ENCODE measurements around the gene RASSF5. TPM values are rescaled to one million over a fixed set of nuclear protein-coding genes. Genes with fewer than 3 reads are reported as not detected.

Gene RASSF5
- total and polyA plus RNA-seq, 10 of the 15 experiments (the other 5 are each of a cell fraction or from before 2014, with no cell fraction given): 14.0 to 89.6 (median 68.9) TPM

DNA sequence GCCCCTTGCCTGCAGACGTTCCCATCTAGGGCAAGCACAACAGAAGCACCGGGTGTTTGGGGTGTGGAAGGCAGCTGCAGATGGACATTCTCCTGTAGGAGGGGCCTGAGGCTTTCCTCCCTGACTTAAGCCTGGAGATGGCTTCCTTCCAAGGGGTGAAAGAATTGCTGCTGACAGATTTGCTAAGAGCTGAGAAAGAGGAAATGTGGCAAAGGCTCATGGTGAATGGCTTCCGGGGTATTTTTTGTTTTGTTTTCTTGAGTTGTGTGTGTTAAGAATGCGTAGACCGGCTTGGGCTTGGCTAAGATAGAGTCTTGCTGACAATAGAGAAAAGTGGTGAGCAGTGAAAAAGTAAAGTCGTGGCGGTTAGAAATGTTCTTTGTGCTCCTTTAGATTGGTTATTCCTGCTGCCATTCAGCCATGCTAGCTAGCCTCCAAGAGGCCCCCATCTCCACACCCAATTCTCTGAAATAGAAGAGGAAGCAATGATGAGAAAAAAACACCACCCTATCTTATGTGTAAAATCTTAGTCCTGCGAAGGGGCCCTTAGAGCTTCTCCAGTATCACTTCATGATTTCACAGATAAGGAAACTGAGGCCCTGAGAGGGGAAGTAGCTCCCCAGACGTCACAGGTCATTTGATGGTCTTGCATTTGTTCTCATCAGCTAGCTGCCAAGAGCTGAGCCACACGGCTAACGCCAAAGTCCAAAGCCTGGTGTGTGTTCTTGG, 68.0 kb downstream of the RASSF5 start (continued):
- TF ChIP-seq, protein P1, sequence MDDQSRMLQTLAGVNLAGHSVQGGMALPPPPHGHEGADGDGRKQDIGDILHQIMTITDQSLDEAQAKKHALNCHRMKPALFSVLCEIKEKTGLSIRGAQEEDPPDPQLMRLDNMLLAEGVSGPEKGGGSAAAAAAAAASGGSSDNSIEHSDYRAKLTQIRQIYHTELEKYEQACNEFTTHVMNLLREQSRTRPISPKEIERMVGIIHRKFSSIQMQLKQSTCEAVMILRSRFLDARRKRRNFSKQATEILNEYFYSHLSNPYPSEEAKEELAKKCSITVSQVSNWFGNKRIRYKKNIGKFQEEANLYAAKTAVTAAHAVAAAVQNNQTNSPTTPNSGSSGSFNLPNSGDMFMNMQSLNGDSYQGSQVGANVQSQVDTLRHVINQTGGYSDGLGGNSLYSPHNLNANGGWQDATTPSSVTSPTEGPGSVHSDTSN (IDR thresholded peaks at IDR 0.05; ENCODE audit: insufficient replicate concordance, low read depth, low read length): peak; percentile 59
- 0 out of 4 replicates have a peak, but pooled peaks of 1 of the 2 experiments have one; percentile 8 for TF ChIP-seq EP300 (IDR thresholded peaks at IDR 0.05; ENCODE audit: borderline replicate concordance in 1 of 2, control insufficient read depth in 1 of 2, low read depth in 2 of 2, low read length in 2 of 2)
- TF ChIP-seq MXI1 (IDR thresholded peaks at IDR 0.05; ENCODE audit: low read depth, low read length): peak; percentile 50; the same call in 1 of the 2 replicates
- no peak for TF ChIP-seq ZNF24 (IDR thresholded peaks at IDR 0.05)
- no peak for TF ChIP-seq SIX5 (IDR thresholded peaks at IDR 0.05; ENCODE audit: low read depth, low read length, severe bottlenecking)

DNA sequence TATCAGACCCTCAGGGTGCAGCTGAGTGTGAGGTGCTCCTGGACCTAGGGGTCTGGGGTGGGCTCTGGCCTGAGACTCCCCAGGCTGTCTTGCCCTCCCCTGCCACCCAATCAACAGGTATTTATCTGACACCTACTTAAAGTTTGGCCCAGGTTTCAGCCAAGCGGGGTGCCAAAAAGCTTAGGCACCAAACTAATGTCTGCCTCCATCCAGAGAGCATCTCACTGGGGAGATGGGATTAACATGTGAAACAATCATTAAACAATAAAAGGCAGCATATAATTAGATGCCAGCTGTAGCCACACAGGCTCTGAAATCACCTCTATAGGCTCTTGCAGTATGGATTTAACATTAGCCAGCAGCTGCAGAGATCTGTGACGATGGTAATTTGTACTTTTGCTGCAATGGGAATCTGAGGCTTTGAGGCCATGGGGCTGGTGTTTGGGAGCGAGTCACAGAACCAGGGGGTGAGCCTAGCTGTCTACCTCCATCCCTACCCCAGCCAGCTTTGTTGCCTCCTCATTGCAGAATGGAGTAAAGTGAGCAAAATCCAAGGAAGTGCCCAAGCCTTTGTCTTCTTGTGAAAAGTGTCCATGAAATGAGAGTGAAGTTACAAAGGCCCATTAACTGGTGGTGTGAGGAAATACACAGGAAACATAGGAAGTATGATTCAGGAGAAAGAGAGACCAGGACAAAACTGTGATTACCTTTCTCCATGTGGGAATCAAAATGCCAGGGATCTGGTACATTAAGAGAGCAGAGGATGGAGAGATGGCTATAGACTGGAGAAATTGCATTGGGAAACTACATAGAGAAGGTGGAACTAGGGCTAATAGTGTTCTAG, 68.8 kb downstream of the RASSF5 start:
- Histone ChIP-seq H3K79me2 (ENCODE audit: control insufficient read depth, insufficient read depth, low read length) (peaks cover 95% of the 10 kb centered on the region), H3K4me3 (peak overlapping the region; percentile 6; the same call in 1 of the 2 replicates), H3K9ac (ENCODE audit: control insufficient read depth, insufficient read depth, low read length) (peak overlapping the region; percentile 55; the same call in 1 of the 2 replicates), H3K27ac (ENCODE audit: control insufficient read depth, insufficient read depth) (peak overlapping the region; percentile 92), H4K20me1 (ENCODE audit: control insufficient read depth, insufficient read depth) (no peaks in the 10 kb centered on the region), H3K4me2 (ENCODE audit: control insufficient read depth, insufficient read depth) (peak overlapping the region; percentile 88), H3K36me3 (ENCODE audit: control insufficient read depth in 2 of 2, insufficient read depth in 2 of 2, low read length in 1 of 2) (peaks cover 6 to 31% of the 10 kb centered on the region in 2 experiments), H3K27me3 (replicated peaks in 1 of 2; ENCODE audit: control insufficient read depth in 2 of 2, insufficient read depth in 2 of 2, low read length in 1 of 2) (no peaks in the 10 kb centered on the region), H2AFZ (ENCODE audit: control insufficient read depth, low read depth, low read length) (no peak overlapping the region), H3K9me3 (replicated peaks; ENCODE audit: control insufficient read depth, insufficient read depth, low read length) (no peaks in the 10 kb centered on the region), H3K4me1 (ENCODE audit: control insufficient read depth, insufficient read depth, low read length) (peaks cover 67% of the 10 kb centered on the region)
- intact Hi-C loops (cut with micrococcal nuclease; ENCODE audit: unreplicated experiment): no loop called here
- in situ Hi-C loops (cut with MboI): no loop called here
- no peak for TF ChIP-seq MXI1 (IDR thresholded peaks at IDR 0.05; ENCODE audit: low read depth, low read length)
- TF ChIP-seq EZH2 (IDR thresholded peaks at IDR 0.05; ENCODE audit: borderline replicate concordance, control insufficient read depth, low read depth, low read length): no peak
- no peak for TF ChIP-seq SIN3A (IDR thresholded peaks at IDR 0.05; ENCODE audit: low read depth, low read length)
- no peak for TF ChIP-seq WRNIP1 (IDR thresholded peaks at IDR 0.05; ENCODE audit: borderline replicate concordance, low read depth, low read length)
- TF ChIP-seq, protein P2, sequence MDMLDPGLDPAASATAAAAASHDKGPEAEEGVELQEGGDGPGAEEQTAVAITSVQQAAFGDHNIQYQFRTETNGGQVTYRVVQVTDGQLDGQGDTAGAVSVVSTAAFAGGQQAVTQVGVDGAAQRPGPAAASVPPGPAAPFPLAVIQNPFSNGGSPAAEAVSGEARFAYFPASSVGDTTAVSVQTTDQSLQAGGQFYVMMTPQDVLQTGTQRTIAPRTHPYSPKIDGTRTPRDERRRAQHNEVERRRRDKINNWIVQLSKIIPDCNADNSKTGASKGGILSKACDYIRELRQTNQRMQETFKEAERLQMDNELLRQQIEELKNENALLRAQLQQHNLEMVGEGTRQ (IDR thresholded peaks at IDR 0.05; ENCODE audit: borderline replicate concordance, low read depth, low read length): no peak
- no peak for TF ChIP-seq IKZF1 (conservative IDR thresholded peaks at IDR 0.05)
- TF ChIP-seq ZNF622 (IDR thresholded peaks at IDR 0.05): no peak
- ChIA-PET RAD21 (ENCODE audit: unreplicated experiment) (interaction anchor here (1.0 to 6.4 kb wide), 9 partner anchors 11 to 97 kb away, joined by 3 to 57 read pairs (median 6); no protein-coding TSS in a partner anchor), CTCF (interaction anchor here (0.6 to 15.7 kb wide), 9 partner anchors 8 to 97 kb away, joined by 3 to 440 read pairs (median 4); no protein-coding TSS in a partner anchor), SMC1A (ENCODE audit: uncharacterized antibody, unreplicated experiment) (interaction anchor here (0.8 to 15.4 kb wide), 8 partner anchors 15 to 106 kb away, joined by 3 to 476 read pairs (median 4); partner anchors contain the start of gene IKBKE), POLR2A (interaction anchor here (0.8 to 9.8 kb wide), 7 partner anchors 9 to 87 kb away, joined by 3 to 117 read pairs (median 4); partner anchors contain the start of gene RASSF5)
- FAIRE-seq (no peak), DNase-seq (ENCODE audit: low read depth, low spot score) (no peak), ATAC-seq (no peak)
- 92% methylated on average over 3 of the region's 3 CpGs for WGBS (ENCODE audit: insufficient coverage, insufficient replicate concordance, low lambda C conversion rate, missing lambda C conversion rate)
- no TSS peak for BruUV-seq (replicated peaks)
